Nephron progenitor cell (in vitro differentiated cells): ENCODE measurements around the gene EME2.
A peak's percentile ranks its signal among the peaks of the same experiment; 100 is the strongest.

ENCODE experiments used
- DNase-seq: peaks from one replicate; pipeline ENCODE4 v3.0.0; 2021
- H3K27ac Mint-ChIP-seq: 2 replicates; pipeline ENCODE4 v1.8.0; 2021; ENCODE audit warnings: mild to moderate bottlenecking, moderate library complexity, mixed read lengths
- H3K27me3 Mint-ChIP-seq: 2 replicates; pipeline ENCODE4 v1.8.0; 2021; ENCODE audit warnings: mild to moderate bottlenecking, low read depth, mixed read lengths; ENCODE audit not compliant: poor library complexity
- H3K36me3 Mint-ChIP-seq: 2 replicates; pipeline ENCODE4 v1.8.0; 2021; ENCODE audit warnings: low read depth, mixed read lengths
- H3K4me1 Mint-ChIP-seq: 2 replicates; pipeline ENCODE4 v1.8.0; 2021; ENCODE audit warnings: mixed read lengths
- H3K4me3 Mint-ChIP-seq: 2 replicates; pipeline ENCODE4 v1.8.0; 2021; ENCODE audit warnings: mild to moderate bottlenecking, moderate library complexity, mixed read lengths
- H3K9me3 Mint-ChIP-seq: 2 replicates; pipeline ENCODE4 v1.8.0; 2021; ENCODE audit warnings: mild to moderate bottlenecking, moderate library complexity, mixed read lengths
- CTCF ChIP-seq: fragments of 200-600 bp; sonication (generic); IDR thresholded peaks from 2 replicates; pipeline ENCODE4 v1.5.0; 2021; ENCODE audit warnings: antibody characterized with exemption

The EME2 gene

GRCh38 chr16:1788708-1789100, 16.1 kb downstream of the EME2 start:
- no peak for DNase-seq
- Mint-ChIP-seq H3K4me1 (peaks cover 10% of the 10 kb centered on the region), H3K4me3 (no peak overlapping the region), H3K36me3 (no peaks in the 10 kb centered on the region), H3K27me3 (no peaks in the 10 kb centered on the region), H3K27ac (peak overlapping the region; percentile 89), H3K9me3 (no peaks in the 10 kb centered on the region)
- TF ChIP-seq CTCF: no peak

- H3K4me1 Mint-ChIP-seq: peaks cover 5% of the 10 kb centered on the region
- H3K9me3 Mint-ChIP-seq: no peaks in the 10 kb centered on the region
- H3K36me3 Mint-ChIP-seq: no peaks in the 10 kb centered on the region
- no peaks in the 10 kb centered on the region for H3K27me3 Mint-ChIP-seq
- H3K27ac Mint-ChIP-seq: no peak overlapping the region
- TF ChIP-seq CTCF: no peak
- DNase-seq: peak; percentile 3
- H3K4me3 Mint-ChIP-seq: no peak overlapping the region
Observed at GRCh38 chr16:1789643-1790045, 17.0 kb downstream of the EME2 start.

- Mint-ChIP-seq H3K4me3 (no peak overlapping the region), H3K27me3 (no peaks in the 10 kb centered on the region), H3K36me3 (no peaks in the 10 kb centered on the region), H3K4me1 (peaks cover under 1% of the 10 kb centered on the region), H3K27ac (no peak overlapping the region), H3K9me3 (no peaks in the 10 kb centered on the region)
- no peak for DNase-seq
- no peak for TF ChIP-seq CTCF
Observed at GRCh38 chr16:1790261-1790610, 17.6 kb downstream of the EME2 start.

- Mint-ChIP-seq H3K27me3 (no peaks in the 10 kb centered on the region), H3K27ac (no peak overlapping the region), H3K9me3 (no peaks in the 10 kb centered on the region), H3K4me3 (no peak overlapping the region), H3K36me3 (no peaks in the 10 kb centered on the region), H3K4me1 (no peaks in the 10 kb centered on the region)
- no peak for DNase-seq
- no peak for TF ChIP-seq CTCF
Observed at GRCh38 chr16:1790611-1791255, 18.1 kb downstream of the EME2 start.

- Mint-ChIP-seq H3K9me3 (peaks cover under 1% of the 10 kb centered on the region), H3K36me3 (peaks cover 5% of the 10 kb centered on the region), H3K27ac (no peak overlapping the region), H3K27me3 (no peaks in the 10 kb centered on the region), H3K4me1 (no peaks in the 10 kb centered on the region), H3K4me3 (no peak overlapping the region)
- no peak for TF ChIP-seq CTCF
- no peak for DNase-seq
Observed at GRCh38 chr16:1791256-1791942, 18.8 kb downstream of the EME2 start.
